Activated CD8-positive, alpha-beta memory T cell treated with anti-CD3 and anti-CD28 coated beads, Interleukin-2, amount 50 U/mL, for 48 hours (primary cell): ENCODE results near the gene AADAT.
"Not testable (repeated sequence)": the region's sequence is repeated elsewhere in the genome, so short reads cannot be mapped to it uniquely, and the experiment has no call there.

ENCODE experiments used
- DNase-seq: peaks from one replicate; pipeline ENCODE4 v3.0.0-alpha.2; 2020

AADAT gene

DNA sequence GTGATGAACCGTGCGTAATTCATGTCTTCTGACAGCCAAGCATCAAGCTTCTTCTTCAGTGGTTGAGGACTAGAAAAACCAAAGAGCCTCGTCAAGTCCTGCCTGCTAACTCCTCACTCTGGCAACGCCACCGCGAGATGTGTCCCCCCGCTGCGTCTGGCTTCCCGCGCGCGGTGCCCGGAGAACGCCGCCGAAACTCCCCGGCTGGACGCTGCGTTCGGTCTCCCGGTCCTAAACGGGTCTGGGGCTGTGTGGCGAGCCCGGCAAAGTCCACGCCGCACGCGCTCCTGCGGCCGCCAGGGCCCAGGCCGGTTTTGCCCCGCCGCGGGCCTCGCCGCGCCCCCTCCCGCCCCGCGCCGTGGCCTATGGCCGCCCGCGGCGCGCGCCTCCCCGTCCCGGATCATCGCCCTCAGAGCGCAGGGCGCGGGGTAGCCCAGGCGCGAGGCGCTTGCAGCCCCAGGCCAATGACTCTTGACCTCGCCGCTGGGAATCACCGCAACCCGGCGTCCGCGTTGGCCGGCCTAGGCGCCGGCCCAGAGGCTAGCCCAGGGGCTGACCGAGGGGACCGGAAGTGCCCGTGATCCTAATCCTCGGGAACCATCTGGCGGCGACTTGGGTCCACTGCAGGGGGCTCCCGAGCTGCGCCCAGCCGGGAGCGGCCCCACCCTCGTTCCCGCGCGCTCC lies at the start of gene AADAT:
Gene AADAT (minus strand): TSS at position 289 of the 684 bp plus-strand sequence. CDS start 266 bp downstream, at position 23.
- DNase-seq = peak; percentile 61

DNA sequence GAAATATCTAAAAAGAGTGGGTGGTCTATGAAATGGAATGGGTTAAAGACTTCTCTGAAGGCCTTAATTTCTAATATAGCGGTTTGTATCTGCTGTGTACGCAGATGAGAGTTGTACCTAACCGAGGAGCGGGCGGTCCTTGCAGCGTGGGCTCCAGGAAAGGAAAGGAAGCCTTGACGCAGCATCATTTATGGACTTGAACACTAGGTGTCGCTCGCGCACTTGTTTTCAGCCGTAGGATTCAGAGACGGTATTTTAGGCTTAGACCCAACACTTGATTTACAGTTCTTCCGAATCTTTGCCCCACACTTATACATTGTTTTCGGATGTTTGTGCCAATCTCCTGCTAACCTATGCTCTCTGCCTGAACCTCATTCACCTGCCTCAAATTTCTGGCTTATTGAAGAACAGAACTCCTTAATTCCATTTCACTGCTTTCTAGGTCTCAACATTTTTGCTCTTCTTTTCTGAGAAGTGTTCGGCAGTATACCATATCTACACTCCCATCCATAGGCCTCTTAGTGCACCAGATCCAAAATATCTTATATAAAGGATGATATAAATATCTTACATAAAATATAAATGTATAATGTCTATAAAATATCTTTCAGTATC lies 48.9 kb upstream of the AADAT start:
- DNase-seq = peak; percentile 88

DNA sequence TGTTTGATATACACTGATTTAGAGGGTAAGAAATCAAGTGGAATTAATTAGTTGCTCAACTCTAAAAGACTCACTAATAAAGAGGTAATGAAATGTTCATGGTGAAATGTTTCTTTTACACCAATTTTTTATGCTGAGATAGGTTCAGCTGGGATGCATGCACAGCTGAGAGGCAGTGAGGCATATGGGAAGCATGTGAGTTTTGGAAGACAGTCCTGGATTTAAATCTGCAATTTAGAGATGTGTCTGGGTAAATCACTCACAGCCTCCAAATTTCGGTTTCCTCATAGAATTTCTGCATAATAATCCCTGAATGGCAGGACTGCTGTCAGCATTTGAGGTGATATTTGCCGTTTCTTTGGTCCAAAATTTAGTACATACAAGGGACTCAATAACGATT lies 48.2 kb upstream of the AADAT start:
- no peak for DNase-seq

DNA sequence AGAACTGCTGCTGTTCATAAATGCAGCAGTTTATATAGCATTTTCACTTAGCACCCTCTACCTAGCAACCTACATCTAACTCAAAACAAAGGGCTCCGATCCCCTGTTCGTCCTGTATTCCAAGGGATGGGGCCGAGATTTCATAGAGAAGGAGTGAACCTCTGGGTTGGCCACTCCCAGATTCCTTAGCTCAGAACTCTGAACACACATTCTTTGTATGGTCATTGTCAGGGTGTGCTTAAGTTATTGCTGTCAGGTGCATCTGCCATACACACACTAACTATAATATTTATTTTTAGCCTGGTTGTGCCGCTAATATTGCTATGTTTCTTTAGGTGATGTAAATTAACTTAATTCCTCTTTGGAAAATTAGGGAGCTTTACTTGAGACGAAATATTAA lies 47.7 kb upstream of the AADAT start:
- no peak for DNase-seq

DNA sequence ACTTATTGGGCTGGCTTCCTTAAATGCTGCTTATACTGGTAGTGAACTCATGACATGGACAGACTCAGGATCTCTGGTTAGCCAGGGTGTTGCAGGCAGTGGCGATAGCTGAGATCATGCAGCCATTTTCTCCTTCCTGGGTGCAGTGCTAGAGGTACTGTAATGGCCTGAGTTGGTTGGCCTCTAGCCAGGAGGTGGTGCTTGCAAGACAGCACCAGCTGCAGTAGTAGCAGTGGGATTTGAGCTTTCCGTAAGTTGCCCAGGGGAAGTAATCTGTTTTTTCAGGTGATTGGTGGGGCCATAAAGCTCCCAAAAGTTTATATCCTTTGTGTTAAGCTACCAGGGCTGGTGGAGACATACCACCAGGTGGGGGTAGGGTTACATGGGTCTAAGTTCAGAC lies 45.1 kb upstream of the AADAT start:
- DNase-seq = no peak

DNA sequence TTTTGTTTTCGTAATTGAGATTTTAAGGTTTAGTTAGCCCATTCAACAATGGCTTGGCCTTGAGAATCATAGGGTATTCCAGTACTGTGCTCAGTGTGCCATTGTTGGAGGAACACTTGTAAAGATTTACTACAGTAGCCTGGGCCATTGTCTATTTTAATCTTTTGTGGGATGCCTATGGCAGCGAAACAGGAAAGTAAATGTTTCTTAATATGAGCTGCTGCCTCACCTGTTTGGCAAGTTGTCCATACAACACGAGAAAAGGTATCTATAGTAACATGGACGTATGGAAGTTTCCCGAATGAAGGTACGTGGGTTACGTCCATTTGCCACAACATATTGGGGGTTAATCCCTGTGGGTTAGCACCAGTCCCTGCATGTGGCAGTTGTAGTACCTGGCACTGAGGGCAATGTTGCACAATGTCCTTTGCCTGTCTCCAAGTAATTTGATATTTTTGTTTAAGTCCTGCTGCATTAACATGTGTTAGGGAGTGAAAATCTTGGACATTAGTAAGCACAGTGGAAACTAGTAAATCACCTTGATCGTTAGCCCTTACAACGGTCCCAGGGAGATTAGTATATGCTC lies 38.6 kb upstream of the AADAT start:
- DNase-seq = no peak

DNA sequence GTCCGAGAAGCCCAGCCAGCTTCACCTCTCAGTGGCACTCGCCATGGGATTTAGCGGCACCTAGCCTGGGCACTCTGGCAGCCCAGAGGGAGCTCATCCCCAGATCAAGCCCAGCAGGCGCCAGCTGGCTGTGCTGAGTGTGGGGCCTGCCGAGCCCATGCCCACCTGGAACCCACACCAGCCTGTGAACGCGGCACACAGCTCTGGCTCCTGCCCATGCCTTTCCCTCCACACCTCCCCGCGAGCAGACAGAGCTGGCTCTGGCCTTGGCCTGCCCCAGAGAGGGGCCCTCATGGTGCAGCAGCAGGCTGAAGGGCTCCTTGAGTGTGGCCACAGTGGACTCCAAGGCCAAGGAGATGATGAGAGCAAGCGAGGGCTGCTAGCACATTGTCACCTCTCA lies 38.0 kb upstream of the AADAT start:
- DNase-seq = no peak

DNA sequence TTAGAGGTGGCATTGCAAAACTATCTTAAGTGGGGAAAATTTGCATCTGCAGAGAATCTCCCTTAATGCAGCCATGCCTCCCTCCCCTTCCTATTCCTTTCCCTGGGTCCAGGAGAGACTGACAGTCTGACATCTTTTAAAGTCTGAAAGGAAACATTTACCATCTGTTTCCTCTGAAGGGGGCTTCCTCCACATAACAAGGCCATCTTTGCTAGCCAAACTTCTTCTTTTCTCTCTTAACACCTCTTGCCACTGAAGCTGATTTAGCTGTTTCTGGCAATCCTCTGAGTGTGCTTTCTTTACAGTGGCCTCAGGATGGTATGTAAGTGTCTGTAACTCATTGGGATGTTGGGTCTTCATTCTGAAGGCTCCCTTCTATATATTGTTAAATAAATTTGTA lies 34.6 kb upstream of the AADAT start:
- DNase-seq = no peak

DNA sequence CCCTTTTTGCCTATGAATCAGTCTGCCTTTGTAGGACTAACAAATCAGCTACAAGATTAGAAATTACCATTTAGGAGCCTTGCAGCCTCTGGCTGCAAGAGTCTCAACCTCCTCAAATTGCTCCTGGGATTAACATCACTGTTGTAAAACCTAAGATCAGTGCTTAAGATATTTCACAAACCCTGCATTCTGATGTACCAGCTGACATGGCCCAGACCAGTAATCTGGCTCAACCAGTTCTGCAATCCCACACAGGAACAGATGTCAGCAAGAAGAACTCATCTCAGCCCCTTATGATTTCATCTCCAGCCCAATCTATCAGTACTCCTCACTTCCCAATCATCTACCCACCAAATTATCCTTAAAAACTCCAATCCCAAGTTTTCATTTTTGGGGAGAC lies 32.5 kb upstream of the AADAT start:
- no peak for DNase-seq

DNA sequence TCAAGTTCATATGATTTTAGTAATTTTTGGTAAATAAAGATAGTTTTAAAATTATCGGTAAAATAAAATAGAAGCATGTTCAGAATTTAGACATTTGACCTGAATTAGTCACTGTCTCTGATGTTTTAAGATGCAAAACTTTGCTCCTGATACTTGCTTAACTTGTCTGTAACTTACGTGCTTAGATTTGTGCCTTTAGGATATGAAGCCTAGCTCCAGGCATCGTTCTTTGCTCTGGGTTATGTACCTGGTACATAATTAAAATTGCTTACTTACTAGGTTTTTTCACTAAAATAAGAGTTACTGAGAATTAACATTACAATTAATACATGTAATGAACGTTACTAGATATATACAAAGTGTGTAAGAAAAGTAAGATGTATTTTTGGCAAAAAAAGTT lies 24.9 kb upstream of the AADAT start:
- no peak for DNase-seq

DNA sequence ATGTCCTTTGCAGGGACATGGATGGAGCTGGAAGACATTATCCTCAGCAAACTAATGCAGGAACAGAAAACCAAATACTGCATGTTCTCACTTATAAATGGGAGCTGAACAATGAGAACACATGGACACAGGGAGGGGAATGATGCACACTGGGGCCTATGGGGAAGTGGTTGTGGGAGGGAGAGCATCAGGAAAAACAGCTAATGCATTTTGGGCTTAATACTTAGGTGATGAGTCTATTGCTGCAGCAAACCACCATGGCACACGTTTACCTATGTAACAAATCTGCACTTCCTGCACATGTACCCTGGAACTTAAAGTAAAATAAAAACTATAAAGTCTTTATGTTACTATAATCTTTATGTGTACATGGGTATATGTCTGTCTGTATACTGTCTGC lies 24.4 kb upstream of the AADAT start:
- not testable (repeated sequence) for DNase-seq

DNA sequence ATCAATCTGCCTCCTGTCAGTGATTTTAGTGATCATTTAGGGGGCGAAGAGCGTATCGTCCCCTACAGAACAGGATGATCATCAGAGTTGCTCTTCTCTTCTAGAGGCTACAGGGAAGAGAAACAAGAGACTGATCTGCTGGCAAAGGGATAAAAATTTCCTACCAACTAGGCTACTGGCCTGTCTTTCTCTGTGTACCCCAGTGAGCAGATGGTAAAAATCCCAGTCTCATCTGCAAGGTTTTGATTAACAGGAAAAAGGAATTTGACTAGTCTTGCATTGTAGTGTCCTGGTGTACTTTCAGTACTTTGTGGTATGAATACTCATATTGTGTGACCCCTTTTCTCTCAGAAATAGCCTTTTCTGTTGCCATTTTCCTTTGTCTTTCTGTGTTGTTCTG lies 21.8 kb upstream of the AADAT start:
- no peak for DNase-seq

DNA sequence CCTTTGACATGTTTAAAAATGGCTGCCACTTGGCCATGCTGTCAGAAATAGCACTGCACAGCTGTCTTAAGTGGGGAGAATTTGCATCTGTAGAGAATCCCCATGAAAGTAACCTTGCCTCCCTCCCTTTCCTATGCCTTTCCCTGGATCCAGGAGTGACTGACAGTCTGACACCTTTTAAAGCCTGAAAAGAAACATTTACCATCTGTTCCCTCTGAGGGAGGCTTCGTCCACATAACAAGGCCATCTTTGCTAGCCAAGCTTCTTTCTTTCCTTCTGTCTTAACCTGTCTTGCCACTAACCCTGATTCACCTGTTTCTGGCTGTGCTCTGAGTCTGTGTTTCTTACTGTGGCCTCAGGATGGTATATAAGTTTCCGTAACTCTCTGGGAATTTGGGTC lies 21.3 kb upstream of the AADAT start:
- DNase-seq = no peak

DNA sequence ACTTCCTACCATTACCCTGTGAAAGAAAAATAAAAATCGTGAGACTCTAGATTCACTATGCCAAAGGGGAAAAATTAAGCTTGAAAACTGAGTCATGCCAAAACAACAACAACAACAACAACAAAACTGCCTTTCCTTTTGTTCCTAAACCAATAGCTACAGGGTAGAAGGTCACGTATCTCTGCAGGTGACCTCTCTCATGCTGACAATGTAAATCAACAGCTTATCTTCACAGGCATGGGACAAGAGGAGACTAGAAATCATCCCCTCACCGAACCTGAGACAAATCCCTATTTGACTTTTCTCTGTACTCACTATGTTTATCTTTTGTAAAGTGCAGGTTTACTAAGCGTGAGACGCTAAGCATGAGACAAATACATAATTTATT lies 20.5 kb upstream of the AADAT start:
- DNase-seq = no peak

DNA sequence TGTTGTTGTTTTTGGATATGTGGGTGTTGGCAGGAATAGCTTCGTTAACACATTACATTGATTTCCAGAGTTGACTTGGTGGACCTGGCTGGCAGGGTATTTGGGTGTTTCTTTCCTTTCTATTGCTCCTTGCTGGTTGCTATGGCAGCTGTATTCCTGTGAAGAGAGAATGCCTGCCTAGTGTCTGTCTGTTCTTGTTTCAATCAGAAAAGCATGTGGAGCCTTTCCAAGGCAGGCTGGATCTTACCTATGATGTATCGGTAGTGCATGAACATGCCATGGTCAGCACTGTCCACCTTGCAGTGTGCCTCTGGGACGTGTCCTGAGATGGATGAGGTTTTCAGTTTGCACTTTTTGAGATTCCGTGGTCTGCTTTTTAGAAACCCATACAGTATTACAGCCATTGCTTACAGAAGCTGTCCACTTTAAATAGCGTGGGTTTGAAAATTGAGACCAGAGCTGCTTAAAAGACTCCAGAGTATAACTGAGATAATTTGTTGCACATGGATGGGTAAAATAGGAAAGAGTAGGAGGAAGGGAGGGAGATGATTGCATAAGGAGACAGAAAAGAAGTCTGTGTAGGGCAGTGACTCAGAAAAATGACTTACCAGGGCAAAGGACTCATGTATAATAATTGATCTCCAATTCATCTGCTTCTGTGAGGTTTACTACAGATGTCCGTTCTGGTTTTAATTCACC lies 20.0 kb upstream of the AADAT start:
- DNase-seq = no peak

DNA sequence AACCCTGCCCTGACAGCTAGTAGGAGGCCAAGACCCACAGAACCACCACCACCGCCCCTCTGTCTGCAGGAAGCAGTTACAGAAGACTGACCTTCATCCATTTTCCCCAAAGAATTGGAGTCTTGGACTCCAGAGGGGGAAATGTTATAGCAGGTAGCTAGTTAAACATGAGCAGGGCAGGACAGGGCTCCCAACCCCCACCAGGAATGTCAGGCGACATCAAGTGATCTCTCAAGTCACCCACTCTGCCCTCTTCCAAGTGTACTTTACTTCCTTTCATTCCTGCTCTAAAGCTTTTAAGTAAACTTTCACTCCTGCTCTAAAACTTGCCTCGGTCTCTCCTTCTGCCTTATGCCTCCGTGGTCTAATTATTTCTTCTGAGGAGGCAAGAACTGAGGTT lies 17.1 kb upstream of the AADAT start:
- no peak for DNase-seq

DNA sequence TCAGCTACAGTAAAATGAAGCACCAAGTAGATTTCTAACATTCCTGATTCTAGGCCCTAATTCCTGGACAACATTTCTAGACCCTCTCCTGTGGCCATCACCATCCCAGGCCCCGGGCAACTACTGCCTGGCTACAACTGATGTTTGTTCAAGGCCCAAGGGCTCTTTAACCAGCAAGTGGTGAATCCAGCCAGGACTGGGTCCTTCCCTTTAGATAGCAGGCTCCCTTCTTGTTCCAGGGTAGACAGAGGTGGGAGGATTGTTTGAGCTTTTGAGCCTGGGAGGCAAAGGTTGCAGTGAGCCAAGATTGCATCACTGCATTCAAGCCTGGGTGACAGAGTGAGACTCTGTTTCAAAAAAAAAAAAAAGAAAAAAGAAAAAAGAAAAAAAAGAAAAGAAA lies 12.7 kb upstream of the AADAT start:
- no peak for DNase-seq

DNA sequence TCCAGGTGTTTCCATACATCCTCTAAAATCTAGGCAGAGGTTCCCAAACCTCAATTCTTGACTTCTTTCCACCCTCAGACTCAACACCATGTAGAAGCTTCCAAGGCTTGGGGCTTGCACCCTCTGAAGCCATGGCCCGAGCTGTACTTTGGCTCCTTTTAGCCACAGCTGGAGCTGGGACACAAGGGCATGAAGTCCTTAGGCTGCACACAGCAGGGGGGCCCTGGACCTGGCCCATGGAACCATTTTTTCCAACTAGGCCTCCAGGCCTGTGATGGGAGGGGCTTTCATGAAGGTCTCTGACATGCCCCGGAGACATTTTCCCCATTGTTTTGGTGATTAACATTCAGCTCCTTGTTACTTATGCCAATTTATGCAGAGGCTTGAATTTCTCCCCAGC lies 8.4 kb upstream of the AADAT start:
- DNase-seq = not testable (repeated sequence)

DNA sequence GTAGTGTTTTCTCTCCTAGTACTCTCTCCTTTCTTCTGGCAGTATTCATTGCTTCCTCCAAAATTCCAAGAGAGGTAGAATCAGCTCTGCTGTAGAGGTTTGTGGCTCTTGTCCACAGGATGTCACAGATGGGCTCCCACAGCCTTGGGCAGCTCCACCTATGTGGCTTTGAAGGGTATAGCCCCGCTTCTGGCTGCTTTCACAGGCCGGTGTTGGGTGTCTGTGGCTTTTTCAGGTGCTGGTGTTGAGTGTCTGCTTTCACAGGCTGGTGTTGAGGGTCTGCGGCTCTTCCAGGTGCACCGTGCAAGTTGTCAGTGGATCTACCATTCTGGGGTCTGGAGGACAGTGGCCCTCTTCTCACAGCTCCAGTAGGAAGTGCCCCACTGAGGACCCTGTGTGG lies 7.9 kb upstream of the AADAT start:
- DNase-seq = no peak

DNA sequence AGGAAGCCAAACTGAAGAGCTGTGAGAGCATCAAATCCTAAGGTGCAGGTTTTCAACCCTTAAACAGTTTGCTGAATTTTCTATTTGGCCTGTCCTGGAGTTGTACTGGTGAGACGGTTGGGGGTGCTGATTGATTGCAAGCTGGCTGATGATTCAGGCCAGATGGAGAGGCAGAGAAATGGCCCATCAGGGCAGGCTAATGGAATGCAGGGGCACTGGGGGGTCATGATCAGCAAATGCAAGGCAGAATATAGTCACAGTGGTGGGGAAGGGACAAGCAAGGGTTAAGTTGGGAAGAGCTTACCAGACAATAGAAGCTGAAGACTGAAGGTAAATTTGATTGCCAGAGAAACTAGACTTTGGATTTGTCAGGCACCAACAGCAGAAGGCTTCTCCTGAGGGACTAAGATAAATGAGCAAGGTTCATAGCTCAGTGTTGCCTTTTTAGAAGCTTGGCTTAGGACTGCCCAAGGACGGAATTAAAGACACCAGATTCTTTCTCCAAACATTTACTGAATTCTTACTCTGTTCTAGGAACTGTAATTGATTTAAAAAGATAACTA lies 4.3 kb upstream of the AADAT start:
- no peak for DNase-seq

DNA sequence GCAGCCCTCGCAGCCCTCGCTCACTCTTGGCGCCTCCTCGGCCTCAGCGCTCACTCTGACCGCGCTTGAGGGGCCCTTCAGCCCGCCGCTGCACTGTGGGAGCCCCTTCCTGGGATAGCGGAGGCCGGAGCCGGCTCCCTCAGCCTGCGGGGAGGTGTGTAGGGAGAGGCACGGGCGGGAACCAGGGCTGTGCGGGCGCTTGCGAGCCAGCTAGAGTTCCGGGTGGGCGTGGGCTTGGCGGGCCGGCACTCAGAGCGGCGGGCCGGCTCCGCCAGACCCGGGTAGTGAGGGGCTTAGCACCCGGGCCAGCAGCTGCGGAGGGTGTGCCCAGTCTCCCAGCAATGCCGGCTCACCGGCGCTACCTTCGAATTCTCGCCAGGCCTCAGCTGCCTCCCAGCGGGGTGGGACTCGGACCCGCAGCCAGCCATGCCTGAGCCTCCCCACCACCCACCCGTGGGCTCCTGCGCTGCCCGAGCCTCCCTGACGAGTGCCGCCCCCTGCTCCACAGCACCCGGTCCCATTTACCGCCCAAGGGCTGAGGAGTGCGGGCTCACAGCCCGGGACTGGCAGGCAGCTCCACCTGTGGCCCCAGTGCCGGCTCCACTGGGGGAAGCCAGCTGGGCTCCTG lies 1.4 kb upstream of the AADAT start:
- DNase-seq = no peak

DNA sequence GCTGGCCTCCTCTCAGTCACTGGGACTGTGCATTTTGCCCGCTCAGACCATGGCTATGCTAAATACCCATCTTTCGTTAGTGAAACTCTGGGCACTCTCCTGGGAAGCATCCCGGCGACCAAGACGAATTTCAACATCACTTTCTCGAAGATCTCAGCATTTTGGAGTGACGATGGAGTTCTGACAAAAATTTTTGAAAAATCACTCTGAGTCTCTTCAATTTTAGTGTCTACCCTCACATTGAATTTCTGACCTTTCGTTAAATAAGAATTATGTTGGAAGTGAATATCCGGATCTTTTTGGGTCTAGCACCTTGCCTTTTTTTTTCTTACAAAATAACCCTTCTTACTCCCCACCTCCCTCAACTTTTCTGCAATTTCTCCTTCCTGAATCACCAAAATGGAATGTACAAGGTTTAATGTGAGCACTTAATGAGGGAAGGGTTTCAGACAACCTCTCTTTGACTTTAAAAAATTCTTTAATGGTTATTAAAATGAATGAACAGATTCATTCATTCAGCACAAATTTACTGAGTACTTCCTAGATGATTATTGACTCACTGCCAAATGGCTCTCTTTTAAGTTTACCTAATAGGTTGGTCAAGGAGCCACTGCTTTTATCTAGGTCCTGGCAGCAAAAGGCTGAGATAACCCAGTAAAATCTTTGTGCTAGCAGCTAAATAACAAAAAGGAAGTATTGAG lies 746 bp upstream of the AADAT start:
- DNase-seq = no peak

DNA sequence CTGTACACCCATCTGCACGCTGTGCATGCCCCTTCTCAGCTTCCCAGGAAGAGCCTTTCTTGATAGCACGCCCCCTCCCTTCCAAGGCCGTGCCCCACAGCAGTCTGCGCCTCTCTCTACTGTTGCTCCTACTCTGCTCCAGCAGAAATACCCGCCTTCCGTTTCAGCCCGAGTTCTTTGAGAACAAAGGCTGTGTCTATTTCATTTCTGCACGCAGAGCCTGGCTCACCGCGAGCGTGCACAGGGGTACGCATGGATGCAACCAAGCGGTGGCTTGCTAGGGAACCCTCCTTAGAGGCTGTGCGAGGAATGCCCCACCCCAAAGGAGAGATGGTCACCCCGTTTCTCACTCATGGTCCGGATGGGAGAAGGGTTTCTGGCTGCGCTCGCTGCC lies 485 bp downstream of the AADAT start:
- no peak for DNase-seq
